NCI-H748 (cell line): ENCODE measurements around the gene GPC5.
A peak's percentile ranks its signal among the peaks of the same experiment; 100 is the strongest.
"Not testable (repeated sequence)": the region's sequence is repeated elsewhere in the genome, so short reads cannot be mapped to it uniquely, and the experiment has no call there.

Experiments
- DNase-seq: peaks from one replicate; lab custom pipeline; 2025; ENCODE audit not compliant: unreplicated experiment; lab: John Stamatoyannopoulos, UW

The GPC5 gene

DNA sequence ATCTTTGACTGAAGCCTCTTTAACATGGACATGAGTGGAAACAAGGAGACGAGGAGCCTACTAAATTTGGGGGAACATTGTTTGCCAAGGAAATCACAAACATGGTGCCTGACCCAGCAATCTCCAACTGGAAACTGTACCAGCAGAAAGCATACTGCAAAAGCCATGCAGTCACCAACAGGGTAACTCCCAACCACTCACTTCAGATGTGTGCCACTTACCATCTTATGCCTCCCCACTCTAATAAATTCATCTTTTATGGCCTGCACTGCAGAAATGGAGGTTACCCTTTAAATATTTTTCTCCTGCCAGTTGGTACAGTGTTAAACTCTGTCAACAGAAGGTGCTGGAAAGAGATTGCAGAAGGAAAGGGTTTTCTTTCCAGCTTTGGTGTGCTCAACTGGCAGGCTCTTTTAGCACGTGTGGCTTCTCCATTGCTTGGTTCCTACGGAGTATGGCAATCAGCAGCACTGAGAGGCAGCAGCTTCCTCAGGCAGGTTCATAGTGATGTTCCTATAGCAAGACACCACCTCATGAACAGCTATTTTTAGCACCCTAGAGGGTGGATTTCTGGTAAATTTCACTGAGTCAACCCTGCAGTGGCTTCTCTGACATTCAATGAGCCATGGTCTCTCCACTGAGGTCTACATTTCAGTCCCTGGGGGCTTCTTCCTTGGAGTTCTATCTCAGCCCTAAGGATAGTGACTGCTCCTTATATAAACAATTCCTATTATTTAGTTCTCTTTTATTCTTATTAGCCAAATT lies 29.6 kb upstream of the GPC5 start:
- DNase-seq, result no peak

DNA sequence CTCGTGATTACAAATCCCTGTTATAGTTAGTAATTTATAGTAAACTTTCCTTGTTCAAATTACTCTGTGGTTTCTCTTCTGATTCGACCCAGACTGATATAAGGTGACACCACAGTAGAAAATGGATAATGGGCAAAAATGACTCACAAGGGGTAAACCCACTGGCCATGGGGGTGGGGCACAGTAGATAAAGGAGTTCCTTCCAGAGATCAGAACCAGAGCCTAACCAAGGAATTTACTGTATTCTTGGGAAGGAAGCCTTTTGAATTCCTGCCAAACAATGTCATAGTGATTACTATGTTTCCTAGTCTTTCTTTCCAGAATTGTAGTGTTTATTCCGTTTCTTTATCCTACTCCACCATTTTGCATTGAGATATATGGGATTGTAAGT lies 29.0 kb upstream of the GPC5 start:
- DNase-seq, result no peak

DNA sequence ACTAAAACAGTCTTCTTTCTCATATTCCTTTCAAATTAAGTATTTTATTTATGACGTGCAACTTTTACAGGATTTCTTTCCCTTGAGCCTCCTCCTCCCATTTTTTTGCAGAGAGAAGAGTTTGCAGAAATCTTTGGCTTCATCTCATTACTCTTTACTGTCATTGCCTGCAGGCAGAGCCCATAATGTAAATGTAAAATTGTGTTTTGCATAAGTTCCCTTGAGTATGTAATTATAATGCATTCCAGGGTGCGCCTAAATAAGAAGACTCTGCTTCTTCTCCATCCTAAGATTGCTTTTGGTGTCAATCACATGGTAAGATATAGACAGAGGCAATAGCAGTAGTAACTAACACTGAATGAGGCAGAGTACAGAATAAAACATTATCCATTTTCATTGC lies 27.9 kb upstream of the GPC5 start:
- DNase-seq, result no peak

DNA sequence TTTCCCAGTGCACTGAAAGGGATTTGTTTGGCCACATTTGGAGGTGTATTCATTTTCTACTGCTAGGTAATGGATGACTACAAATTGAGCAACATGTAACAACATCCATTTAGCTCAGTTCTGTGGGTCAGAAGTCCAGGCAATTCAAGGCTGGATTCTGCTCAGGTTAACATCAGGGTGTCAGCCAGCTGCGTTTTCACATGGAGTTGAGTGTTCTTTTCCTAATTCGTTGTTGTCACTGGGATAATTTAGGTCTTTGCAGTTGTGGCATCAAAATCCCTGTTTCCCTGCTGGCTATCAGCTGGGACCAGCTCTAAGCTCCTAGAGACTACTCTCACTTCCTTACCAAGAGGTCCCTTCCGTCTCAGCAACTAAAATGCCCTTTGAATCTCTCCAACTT lies 25.5 kb upstream of the GPC5 start:
- no peak for DNase-seq

DNA sequence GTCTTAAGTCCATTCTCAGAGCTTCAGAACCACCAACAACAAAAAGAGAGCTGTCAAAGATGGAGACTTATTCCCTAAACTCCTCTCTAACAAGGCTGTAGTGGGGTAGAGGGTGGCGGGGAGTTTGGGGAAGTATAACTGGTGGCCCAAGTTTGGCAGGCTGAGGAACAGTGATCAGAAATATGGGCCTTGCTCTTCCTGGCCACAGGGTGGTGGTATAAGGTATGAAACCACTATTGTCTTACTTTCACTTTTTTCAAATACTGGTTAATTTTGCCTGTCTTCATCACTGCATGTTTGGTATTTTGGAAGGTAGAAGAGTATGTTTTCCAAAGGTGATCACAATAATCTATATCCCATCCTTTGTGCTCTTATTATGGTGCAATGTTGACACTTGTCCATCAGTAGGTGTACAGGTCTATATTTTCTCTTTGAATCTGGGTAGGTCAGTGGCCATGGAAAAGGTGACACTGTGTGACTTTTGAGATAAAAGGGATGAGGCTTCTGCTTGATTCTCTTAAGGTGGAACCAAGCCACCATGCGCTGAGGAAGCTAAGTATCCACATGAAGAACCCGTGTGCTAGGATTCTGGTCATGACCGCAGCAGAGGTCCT lies 23.2 kb upstream of the GPC5 start:
- DNase-seq, result peak; percentile 21

DNA sequence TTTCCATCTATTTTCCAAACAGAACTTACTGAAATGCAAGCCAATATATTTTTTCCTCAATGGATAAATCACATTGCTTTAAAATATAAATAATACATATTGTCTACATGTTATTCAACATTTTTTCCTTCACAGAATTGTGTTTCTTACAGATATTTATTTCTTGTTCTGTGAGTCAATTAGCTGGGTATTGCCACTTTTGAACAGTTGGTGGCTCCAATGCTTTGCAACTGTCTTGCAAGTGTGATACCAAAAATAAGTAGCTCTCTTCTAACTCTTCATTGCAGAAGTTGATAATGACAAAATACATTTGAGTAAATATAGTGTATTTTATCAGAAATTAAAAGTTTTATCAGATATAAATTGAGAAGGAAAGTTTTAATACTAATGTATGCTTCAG lies 17.1 kb upstream of the GPC5 start:
- DNase-seq, result peak; percentile 42

DNA sequence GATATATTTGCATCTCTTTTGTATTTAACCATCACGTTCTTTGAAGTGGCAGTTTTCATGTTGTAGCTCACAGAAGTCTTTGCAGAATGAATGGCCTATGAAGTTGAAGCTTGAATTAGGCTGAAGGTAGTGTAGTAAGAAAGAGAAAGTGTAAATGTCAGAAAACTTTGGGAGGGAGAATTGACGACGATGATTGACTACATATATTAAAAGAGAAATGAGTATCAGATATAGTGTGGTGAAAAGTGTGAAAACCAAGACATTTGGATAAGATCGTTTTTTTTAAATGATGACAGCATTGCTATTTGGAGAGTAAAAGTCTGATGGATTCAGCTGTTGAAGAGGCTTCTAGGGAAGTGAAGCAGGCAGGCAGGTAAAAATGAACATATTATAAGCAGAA lies 14.6 kb upstream of the GPC5 start:
- no peak for DNase-seq

DNA sequence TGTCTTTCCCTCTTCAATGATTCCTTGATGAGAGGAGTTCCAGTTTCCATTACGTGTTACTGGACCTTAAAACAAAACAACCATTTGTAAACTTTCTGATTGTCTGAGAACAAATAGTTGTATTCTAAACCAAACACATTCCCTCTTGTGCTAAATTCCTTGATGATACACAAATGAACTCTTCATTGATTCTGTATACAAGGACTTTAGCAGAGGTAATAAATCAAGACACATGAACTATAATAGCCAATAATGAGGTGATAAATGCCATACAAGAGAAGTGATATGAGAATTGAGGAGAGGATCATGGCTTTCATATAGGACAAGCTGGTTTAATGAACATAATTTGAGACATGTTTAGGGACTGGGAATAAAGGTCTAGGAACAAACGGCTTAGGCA lies 13.5 kb upstream of the GPC5 start:
- DNase-seq, result no peak

DNA sequence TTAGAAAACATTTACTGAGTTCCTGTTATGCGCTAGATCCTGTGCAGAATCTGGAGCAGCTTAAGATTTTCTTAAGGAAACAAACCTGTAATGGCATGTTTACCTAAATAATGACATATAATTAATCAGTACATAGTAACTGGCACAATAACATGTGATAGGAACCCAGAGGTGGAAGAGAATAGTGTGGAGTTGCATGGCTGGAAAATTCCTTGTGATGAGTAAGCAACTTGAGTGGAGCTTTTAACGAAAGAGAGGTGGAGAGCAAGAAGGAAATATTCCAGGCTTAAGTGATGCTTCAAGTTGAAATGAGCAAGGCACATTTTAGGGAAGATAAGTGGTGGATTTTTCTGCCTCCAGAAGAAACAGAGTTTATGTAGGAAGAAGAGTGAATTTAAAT lies 9.2 kb upstream of the GPC5 start:
- no peak for DNase-seq

DNA sequence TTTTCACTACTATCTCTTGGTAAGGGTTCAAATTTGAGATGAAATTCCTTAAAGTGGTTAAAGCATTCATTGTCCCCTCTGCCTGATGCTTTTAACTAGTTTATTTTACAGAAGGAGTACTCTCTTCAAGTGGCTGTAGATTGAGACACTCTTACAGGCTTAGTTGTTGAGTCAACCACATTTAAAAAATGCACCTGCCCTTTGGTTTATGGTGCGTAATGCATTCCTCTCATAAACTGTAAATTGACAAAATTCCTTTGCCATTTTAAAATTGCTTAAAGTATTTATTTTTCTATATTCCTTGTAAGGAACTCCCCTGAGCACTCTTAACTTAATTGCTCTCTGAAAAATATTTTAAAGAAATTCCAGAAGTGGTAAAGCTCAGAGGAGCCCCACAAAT lies 826 bp upstream of the GPC5 start:
- no peak for DNase-seq

DNA sequence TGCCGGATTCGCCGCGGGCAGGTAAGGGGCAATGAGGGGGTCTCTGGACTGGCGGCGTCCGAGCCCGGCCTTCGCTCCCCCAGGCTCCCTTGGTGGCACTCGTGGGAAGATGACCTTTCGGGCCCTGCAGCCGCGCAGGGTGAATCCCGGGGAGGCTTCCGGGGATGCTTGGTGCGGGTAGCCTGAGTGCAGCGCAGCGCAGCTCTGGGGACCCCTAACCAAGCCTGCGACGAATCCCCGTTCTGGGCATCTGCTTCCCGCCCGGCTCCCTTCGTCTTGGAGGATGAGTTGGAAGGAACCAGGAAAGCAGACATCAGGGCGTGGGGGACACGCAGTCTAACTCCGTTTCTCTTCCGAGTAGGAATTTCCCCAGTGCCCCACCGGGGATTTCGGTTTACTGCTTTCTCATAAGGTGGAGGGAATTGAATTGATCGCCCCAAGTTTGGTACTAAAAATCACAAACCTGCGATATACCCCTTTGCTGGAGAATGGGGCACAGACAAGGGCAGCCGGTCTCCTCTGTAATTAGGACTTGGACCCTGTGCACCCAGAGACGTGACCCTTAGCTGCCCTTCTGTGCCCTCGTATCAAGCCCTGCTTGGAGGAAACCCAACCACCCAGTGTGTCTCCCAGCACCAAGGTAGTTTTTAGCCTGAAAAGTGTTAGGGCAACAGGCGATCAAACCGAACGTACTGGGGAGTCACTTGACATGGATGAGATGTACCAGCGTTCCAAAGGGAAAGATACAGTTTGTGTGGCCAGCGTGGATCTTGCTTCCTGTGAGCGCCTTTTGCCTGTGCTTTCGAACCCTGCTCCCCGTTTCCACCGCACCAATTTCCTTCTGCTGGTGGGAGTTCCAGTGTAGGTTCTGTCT lies 1.0 kb downstream of the GPC5 start:
- DNase-seq, result no peak

DNA sequence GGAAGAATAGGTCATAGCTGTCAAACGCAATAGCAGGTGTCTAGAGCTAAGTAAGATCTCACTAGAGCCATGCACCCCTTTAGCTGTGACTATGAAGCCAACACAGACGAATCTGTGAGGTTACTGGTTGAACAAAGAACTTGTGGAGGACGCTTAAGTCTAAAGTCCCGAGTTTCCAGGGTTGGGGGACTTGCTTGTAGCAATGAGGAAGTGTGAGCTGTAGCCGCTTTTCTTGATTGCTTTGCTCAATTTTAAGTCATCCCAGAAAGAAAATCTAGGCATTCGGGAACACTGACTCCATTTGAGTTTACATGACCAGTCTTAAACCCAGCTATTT lies 1.6 kb downstream of the GPC5 start:
- no peak for DNase-seq

DNA sequence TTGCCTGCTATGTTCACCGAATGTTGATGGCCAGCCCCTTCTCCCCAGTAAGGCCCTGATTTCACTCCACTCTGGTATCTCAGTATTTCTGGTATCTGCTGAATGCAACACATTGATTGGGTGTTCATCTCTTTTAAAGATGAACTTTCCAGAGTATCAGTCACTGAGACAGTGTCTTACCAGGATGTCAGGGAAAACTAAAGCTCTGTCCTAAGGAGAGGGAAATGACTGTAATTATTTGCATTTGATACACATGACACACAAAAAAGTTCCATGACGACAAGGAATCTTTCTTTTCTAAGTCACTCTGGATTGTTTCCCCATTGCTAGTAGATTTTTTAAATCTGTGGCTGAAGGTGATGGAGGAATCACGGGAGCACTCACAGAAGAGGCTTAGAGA lies 2.2 kb downstream of the GPC5 start:
- DNase-seq, result no peak

DNA sequence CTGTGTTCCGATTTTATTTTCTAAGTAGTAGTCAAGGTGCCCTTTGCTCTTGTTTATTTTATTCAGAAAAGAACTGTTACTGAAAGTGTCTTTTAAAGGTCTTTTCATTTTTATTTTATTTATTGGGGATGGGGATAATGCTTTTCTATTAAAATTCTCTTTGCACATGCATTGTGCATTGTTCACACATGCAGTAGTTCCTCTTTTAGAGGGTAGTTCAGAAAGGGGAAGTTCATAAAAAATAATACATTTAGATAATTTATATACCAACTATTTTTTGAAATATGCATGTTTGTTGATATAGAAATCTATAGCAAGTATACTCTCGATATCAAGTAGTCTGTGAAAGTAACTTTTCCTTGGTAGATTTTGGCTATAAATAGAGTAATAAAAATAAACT lies 3.5 kb downstream of the GPC5 start:
- DNase-seq, result no peak

DNA sequence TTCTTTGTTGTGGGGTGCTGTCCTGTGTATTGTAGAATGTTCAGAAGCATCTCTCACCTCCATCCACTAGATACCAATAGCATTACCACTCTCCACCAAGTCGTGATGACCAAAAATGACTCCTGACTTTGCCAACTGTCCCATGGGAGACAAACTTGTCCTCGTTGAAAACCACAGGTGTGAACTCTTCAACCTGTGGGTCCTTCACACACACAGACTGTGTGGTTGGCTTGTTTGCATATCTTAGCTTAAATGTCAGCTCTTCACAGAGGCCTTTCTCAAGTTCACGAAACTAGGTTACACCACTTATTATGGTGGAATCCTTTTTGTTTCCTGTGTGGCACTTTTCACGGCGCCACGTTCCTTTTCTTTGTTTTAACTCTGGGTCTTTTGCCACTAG lies 6.8 kb downstream of the GPC5 start:
- DNase-seq, result no peak

DNA sequence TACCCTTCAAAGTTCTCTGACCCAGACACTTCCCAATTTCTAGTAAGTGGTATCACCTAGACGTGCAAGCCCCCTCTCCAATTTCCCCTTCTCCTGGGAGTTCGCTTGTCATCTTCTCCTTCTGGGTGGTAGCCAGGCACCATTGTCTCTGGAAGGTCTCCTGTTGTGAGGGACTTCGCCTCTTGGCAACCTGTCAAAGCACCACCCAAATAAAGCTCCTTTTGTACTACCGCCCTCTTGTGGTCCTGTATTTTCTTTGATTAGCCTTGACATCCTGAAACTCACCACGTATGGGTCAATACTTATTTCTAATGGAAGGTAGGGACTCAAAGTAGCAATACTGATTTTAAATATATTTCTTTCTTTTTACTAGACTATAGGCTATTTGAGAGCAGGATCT lies 8.2 kb downstream of the GPC5 start:
- DNase-seq, result peak; percentile 90

DNA sequence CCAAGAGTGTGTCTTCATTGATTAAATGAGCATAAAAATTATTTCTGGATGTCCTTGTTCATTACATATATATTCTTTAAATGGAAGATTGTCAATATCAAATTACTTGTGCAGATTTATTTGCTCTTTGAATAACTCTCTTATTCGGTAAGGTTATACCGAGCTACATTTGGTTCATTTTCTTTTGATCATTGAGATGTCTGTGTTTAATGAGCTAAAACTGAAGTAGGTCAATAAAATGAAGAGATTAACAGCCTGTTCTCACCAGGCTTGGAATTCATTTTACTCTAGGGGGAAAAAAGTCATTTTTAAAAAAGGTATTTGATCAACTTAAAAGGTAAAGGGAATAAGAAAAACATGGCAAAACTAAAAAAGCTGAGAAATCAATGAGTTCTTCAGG lies 10.6 kb downstream of the GPC5 start:
- no peak for DNase-seq

DNA sequence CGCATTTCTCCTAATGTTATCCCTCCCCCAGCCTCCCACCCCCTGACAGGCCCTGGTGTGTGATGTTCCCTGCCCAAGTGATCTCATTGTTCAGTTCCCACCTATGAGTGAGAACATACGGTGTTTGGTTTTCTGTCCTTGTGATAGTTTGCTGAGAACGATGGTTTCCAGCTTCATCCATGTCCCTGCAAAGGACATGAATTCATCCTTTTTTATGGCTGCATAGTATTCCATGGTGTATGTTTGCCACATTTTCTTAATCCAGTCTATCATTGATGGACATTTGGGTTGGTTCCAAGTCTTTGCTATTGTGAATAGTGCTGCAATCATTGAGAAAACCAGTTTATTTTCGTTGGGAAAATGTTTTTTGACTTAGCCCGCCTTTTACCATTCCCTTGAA lies 18.2 kb downstream of the GPC5 start:
- not testable (repeated sequence) for DNase-seq

DNA sequence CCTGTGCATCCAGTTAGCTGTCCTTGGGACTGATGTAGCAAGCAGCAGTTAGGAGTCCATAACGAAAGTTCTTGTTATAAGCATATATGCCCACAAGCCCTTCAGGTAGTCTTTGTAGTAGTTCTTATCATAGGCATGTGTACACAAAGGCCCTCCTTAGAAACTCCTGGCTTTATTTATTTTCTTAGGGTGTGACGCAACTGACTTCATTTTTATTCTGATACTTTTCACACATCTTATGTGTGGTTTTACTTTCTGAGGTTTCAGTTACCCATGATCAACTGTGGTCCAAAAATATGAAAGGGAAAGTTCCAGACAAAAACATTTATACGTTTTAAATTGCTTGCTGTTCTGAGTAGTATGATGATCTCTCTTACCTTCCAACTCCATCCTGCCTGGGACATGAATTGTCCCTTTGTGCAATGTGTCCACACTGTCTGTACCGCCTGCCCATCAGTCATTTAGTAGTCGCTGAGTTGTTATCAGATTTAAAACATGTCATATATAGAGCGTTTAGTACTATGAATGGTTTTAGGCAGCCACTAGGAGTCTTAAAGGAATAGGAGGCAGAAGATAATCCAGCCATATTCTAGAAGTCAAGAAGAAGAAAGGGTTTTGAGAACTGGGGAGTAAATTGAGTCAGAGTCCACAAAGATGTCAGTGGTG lies 19.4 kb downstream of the GPC5 start:
- DNase-seq, result no peak

DNA sequence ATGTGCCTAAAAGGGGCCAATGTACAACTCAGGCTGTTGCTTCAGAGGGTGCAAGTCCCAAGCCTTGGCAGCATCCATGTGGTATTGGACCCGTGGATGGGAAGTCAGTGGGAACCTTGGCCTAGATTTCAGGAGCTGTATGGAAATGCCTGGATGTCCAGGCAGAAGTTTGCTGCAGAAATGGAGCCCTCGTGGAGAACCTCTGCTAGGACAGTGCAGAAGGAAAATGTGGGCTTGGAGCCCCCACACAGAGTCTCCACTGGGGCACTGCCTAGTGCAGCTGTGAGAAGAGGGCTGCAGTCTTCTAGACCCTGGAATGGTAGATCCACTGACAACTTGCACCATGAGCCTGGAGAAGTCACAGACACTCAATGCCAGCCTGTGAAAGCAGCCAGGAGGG lies 28.5 kb downstream of the GPC5 start:
- no peak for DNase-seq

DNA sequence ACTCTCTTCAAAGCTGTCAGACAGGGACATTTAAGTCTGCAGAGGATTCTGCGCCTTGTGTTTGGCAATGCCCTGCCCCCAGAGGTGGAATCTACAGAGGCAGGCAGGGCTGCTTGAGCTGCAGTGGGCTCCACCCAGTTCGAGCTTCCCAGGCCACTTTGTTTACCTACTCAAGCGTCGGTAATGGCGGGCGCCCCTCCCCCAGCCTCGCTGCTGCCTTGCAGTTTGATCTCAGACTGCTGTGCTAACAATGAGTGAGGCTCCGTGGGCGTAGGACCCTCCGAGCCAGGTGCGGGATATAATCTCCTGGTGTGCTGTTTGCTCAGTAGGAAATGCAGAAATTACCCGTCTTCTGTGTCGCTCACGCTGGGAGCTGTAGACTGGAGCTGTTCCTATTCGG lies 40.3 kb downstream of the GPC5 start:
- peak; percentile 20 for DNase-seq

DNA sequence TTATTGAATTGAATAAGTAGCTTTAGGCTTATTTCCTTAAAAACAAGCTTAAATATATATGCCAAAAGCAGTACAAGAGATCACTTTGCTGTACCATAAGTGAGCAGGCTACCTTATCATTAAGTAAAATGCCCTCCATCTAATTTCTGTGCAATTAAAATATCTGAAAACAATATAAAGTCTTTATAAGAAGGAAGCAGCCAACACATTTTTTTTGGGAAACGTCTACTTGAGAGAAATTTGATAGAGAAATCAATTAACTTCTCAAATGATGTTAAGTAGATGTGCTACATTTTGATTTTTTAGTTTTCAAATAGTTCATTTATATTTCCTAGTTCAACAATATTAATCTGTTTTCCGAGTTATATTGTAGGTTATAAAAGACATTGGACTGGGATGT lies 52.5 kb downstream of the GPC5 start:
- DNase-seq, result no peak
